ENCODE measurements around the gene LAMB4.

DNA sequence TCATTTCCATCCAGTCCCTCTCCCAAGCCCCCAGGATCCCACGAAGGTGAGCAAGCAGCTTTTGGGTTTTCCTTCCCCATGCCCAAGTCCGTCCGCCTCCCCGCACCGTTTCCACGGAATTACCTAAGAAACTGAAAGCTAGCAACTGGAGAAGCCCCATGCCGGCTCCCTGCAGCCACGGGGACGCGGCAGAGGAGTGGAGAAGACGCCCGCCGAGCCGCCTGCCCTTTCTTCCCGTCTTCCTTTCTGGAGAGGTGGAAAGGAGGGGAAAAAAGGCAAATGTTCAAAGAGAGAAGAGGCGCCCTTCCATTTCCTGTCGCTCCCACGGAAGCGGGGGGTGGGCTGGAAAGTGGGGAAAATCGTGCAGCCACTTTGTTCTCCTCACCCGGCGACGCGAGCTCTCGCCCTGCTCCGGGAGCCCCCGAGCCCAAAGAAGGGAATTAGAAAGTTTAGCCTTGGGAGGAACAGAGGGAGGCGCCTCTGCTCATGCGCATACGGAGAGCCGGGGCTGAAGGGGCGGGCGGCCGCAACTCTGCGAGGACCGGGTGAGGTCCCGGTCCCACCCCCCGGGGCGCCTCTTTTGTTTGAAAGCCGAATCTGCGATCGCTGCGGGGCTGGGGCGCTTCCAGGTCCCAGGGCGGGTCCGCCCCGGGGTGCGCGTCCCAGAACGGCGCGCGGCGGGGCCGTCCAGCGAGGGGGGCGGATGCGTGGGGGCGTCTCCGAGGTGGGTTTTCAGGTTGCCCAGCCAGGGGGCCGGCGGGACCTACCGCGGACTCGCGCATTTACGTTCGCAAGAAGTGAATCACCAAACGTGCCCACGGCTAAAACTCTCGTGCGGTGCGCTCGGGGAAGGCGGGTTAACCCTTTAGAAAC is 127.2 kb downstream of the LAMB4 start, which contains the start of gene LAMB1:
- TF ChIP-seq, protein P1, sequence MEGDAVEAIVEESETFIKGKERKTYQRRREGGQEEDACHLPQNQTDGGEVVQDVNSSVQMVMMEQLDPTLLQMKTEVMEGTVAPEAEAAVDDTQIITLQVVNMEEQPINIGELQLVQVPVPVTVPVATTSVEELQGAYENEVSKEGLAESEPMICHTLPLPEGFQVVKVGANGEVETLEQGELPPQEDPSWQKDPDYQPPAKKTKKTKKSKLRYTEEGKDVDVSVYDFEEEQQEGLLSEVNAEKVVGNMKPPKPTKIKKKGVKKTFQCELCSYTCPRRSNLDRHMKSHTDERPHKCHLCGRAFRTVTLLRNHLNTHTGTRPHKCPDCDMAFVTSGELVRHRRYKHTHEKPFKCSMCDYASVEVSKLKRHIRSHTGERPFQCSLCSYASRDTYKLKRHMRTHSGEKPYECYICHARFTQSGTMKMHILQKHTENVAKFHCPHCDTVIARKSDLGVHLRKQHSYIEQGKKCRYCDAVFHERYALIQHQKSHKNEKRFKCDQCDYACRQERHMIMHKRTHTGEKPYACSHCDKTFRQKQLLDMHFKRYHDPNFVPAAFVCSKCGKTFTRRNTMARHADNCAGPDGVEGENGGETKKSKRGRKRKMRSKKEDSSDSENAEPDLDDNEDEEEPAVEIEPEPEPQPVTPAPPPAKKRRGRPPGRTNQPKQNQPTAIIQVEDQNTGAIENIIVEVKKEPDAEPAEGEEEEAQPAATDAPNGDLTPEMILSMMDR (IDR thresholded peaks at IDR 0.05), result no peak
- TF ChIP-seq POLR2A (IDR thresholded peaks at IDR 0.05) (peak; percentile 48), POLR2AphosphoS5 (IDR thresholded peaks at IDR 0.05) (peak; percentile 52)

Measured in prostate gland (tissue), 2 donors.